ENCODE results near the gene NEK10.

- TF ChIP-seq, protein P1, sequence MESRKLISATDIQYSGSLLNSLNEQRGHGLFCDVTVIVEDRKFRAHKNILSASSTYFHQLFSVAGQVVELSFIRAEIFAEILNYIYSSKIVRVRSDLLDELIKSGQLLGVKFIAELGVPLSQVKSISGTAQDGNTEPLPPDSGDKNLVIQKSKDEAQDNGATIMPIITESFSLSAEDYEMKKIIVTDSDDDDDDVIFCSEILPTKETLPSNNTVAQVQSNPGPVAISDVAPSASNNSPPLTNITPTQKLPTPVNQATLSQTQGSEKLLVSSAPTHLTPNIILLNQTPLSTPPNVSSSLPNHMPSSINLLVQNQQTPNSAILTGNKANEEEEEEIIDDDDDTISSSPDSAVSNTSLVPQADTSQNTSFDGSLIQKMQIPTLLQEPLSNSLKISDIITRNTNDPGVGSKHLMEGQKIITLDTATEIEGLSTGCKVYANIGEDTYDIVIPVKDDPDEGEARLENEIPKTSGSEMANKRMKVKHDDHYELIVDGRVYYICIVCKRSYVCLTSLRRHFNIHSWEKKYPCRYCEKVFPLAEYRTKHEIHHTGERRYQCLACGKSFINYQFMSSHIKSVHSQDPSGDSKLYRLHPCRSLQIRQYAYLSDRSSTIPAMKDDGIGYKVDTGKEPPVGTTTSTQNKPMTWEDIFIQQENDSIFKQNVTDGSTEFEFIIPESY (IDR thresholded peaks at IDR 0.05; ENCODE audit: extremely low read depth, insufficient replicate concordance, low read length): no peak
- TF ChIP-seq EZH2 (IDR thresholded peaks at IDR 0.05) (no peak), CEBPB (IDR thresholded peaks at IDR 0.05; ENCODE audit: low read depth) (no peak), MAX (IDR thresholded peaks at IDR 0.05) (no peak), POLR2A (IDR thresholded peaks at IDR 0.05; ENCODE audit: borderline replicate concordance, extremely low read depth, insufficient read depth, insufficient read length) (no peak), POLR2AphosphoS5 (IDR thresholded peaks at IDR 0.05; ENCODE audit: low read depth, low read length) (no peak), REST (IDR thresholded peaks at IDR 0.05; ENCODE audit: low read depth) (no peak), JUND (IDR thresholded peaks at IDR 0.05) (no peak), YY1 (IDR thresholded peaks at IDR 0.05; ENCODE audit: extremely low read depth, insufficient replicate concordance, low read depth, low read length) (no peak)
- TF ChIP-seq, protein P2, sequence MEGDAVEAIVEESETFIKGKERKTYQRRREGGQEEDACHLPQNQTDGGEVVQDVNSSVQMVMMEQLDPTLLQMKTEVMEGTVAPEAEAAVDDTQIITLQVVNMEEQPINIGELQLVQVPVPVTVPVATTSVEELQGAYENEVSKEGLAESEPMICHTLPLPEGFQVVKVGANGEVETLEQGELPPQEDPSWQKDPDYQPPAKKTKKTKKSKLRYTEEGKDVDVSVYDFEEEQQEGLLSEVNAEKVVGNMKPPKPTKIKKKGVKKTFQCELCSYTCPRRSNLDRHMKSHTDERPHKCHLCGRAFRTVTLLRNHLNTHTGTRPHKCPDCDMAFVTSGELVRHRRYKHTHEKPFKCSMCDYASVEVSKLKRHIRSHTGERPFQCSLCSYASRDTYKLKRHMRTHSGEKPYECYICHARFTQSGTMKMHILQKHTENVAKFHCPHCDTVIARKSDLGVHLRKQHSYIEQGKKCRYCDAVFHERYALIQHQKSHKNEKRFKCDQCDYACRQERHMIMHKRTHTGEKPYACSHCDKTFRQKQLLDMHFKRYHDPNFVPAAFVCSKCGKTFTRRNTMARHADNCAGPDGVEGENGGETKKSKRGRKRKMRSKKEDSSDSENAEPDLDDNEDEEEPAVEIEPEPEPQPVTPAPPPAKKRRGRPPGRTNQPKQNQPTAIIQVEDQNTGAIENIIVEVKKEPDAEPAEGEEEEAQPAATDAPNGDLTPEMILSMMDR (IDR thresholded peaks at IDR 0.05 in 2 of 3, conservative IDR thresholded peaks at IDR 0.05 in 1 of 3; ENCODE audit: borderline replicate concordance in 1 of 3, insufficient read depth in 1 of 3, low read depth in 2 of 3, low read length in 2 of 3): no peak
- TF ChIP-seq, protein P3, sequence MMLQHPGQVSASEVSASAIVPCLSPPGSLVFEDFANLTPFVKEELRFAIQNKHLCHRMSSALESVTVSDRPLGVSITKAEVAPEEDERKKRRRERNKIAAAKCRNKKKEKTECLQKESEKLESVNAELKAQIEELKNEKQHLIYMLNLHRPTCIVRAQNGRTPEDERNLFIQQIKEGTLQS (IDR thresholded peaks at IDR 0.05): no peak
These were observed 35.3 kb downstream of the NEK10 start for GRCh38 chr3:27333843-27334242.
